ENCODE data around the gene CXCR5. TPM values are rescaled to one million over a fixed set of nuclear protein-coding genes. Genes with fewer than 3 reads are reported as not detected.
A peak's percentile ranks its signal among the peaks of the same experiment; 100 is the strongest.

CXCR5 gene
- polyA plus RNA-seq, 1 donor (not counting 4 experiments of a cell fraction or from before 2014, with no cell fraction given), result not detected

GRCh38 chr11:118922745-118923627 is 39.3 kb downstream of the CXCR5 start:
- Histone ChIP-seq H3K9me3 (ENCODE audit: control insufficient read depth, low read depth, low read length) (no peaks in the 10 kb centered on the region), H3K79me2 (ENCODE audit: control insufficient read depth, insufficient read depth, low read length) (peaks cover 66% of the 10 kb centered on the region), H2AFZ (ENCODE audit: control insufficient read depth, low read length) (no peak overlapping the region), H3K9me1 (ENCODE audit: control insufficient read depth, extremely low read depth, insufficient read depth, low read length) (no peaks in the 10 kb centered on the region), H3K4me1 (ENCODE audit: control insufficient read depth, extremely low read depth, insufficient read depth, low read length) (peaks cover 55% of the 10 kb centered on the region), H3K9ac (ENCODE audit: control insufficient read depth, extremely low read depth, insufficient read depth, low read length) (peak overlapping the region; percentile 97), H3K27ac (ENCODE audit: control insufficient read depth, insufficient read depth, low read length) (peak overlapping the region; percentile 86), H3K4me3 (ENCODE audit: control insufficient read depth in 2 of 3, extremely low read depth in 1 of 3, insufficient read depth in 2 of 3, low read depth in 1 of 3, low read length in 3 of 3) (peak overlapping the region; percentile 75 to 95 (median 92)), H3K27me3 (ENCODE audit: control insufficient read depth, extremely low read depth, insufficient read depth, low read length) (no peaks in the 10 kb centered on the region), H3K4me2 (ENCODE audit: control insufficient read depth, extremely low read depth, insufficient read depth, low read depth, low read length) (peak overlapping the region; percentile 83), H3K36me3 (ENCODE audit: control insufficient read depth in 2 of 2, extremely low read depth in 1 of 2, insufficient read depth in 2 of 2, low read length in 2 of 2) (peaks cover 3 to 16% of the 10 kb centered on the region in 2 experiments), H4K20me1 (ENCODE audit: control insufficient read depth, extremely low read depth, insufficient read depth, low read length) (peaks cover 8% of the 10 kb centered on the region)
- FAIRE-seq, result no peak
- dilution Hi-C loops (cut with MboI; ENCODE audit: extremely low pct_ligation_motif_present, low sequenced_read_pairs), result no loop called here
- DNase-seq (ENCODE audit: low read depth, low spot score), result no peak
- TF ChIP-seq EZH2 (IDR thresholded peaks at IDR 0.05; ENCODE audit: low read length) (no peak), CTCF (optimal IDR thresholded peaks at IDR 0.05 in 1 of 3, IDR thresholded peaks at IDR 0.05 in 1 of 3, conservative IDR thresholded peaks at IDR 0.05 in 1 of 3; ENCODE audit: extremely low read depth in 1 of 3, insufficient read depth in 2 of 3, low read length in 3 of 3) (no peak)

- no peak for TF ChIP-seq EZH2 (IDR thresholded peaks at IDR 0.05; ENCODE audit: low read length)
- TF ChIP-seq CTCF (optimal IDR thresholded peaks at IDR 0.05 in 1 of 3, IDR thresholded peaks at IDR 0.05 in 1 of 3, conservative IDR thresholded peaks at IDR 0.05 in 1 of 3; ENCODE audit: extremely low read depth in 1 of 3, insufficient read depth in 2 of 3, low read length in 3 of 3), result no peak
- FAIRE-seq, result no peak
- H3K36me3 ChIP-seq (ENCODE audit: control insufficient read depth in 2 of 2, extremely low read depth in 1 of 2, insufficient read depth in 2 of 2, low read length in 2 of 2), result peaks cover 3 to 16% of the 10 kb centered on the region in 2 experiments
- no peak overlapping the region for H2AFZ ChIP-seq (ENCODE audit: control insufficient read depth, low read length)
- DNase-seq (ENCODE audit: low read depth, low spot score), result no peak
- H3K4me1 ChIP-seq (ENCODE audit: control insufficient read depth, extremely low read depth, insufficient read depth, low read length), result peaks cover 47% of the 10 kb centered on the region
- no peaks in the 10 kb centered on the region for H3K9me3 ChIP-seq (ENCODE audit: control insufficient read depth, low read depth, low read length)
- H4K20me1 ChIP-seq (ENCODE audit: control insufficient read depth, extremely low read depth, insufficient read depth, low read length), result peaks cover 8% of the 10 kb centered on the region
- peak overlapping the region; percentile 83 for H3K4me2 ChIP-seq (ENCODE audit: control insufficient read depth, extremely low read depth, insufficient read depth, low read depth, low read length)
- H3K79me2 ChIP-seq (ENCODE audit: control insufficient read depth, insufficient read depth, low read length), result peaks cover 59% of the 10 kb centered on the region
- peak overlapping the region; percentile 75 to 95 (median 92) for H3K4me3 ChIP-seq (ENCODE audit: control insufficient read depth in 2 of 3, extremely low read depth in 1 of 3, insufficient read depth in 2 of 3, low read depth in 1 of 3, low read length in 3 of 3)
- H3K9ac ChIP-seq (ENCODE audit: control insufficient read depth, extremely low read depth, insufficient read depth, low read length), result peak overlapping the region; percentile 97
- dilution Hi-C loops (cut with MboI; ENCODE audit: extremely low pct_ligation_motif_present, low sequenced_read_pairs), result no loop called here
- H3K27ac ChIP-seq (ENCODE audit: control insufficient read depth, insufficient read depth, low read length), result peak overlapping the region; percentile 86
- H3K9me1 ChIP-seq (ENCODE audit: control insufficient read depth, extremely low read depth, insufficient read depth, low read length), result no peaks in the 10 kb centered on the region
- H3K27me3 ChIP-seq (ENCODE audit: control insufficient read depth, extremely low read depth, insufficient read depth, low read length), result no peaks in the 10 kb centered on the region
Measured at GRCh38 chr11:118923721-118924587, 40.3 kb downstream of the CXCR5 start.

All from keratinocyte (primary cell).